Skeletal muscle cell (primary cell): ENCODE results near the gene ZYG11B.
A peak's percentile ranks its signal among the peaks of the same experiment; 100 is the strongest.
"Not testable (repeated sequence)": the region's sequence is repeated elsewhere in the genome, so short reads cannot be mapped to it uniquely, and the experiment has no call there.

Experiments used
- DNase-seq: peaks from one replicate; pipeline ENCODE4 v3.0.0-alpha.2; 2010; ENCODE audit warnings: low read depth
- H3K4me3 ChIP-seq: 2 replicates; pipeline ENCODE4 v1.5.1; 2011; ENCODE audit warnings: low read depth, mild to moderate bottlenecking, control low read depth, low read length, moderate library complexity

The ZYG11B gene

GRCh38 chr1:52726265-52727113 lies at the start of gene ZYG11B:
TSS of gene ZYG11B (plus strand) at chr1:52726453. CDS start at chr1:52726654, 201 bp downstream.
- H3K4me3 ChIP-seq: peak within 1 kb of the TSS; percentile 94
- DNase-seq: peak; percentile 47

GRCh38 chr1:52677076-52677806 lies 49.0 kb upstream of the ZYG11B start:
- H3K4me3 ChIP-seq: no peak overlapping the region
- no peak for DNase-seq

DNA sequence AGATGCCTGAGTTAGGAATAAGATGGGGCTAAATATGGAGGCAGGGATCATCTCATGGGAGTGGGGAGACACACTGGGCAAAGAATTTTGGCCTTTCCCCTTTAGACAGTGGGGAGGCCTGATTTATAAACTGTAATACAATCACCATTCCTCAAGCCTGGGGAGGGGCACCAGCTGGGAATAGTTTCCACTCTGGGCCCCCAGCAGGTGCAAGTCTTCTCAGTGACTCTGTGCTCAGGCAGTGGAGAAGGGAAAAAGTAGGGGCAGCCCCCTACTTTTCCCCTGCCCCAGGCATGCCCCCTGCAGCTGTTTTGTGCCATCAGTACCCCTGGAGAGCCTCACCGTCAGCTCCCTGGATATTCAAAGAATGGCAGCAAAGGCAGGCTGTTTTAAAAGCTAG lies 47.2 kb upstream of the ZYG11B start:
- DNase-seq: no peak
- H3K4me3 ChIP-seq: no peak overlapping the region

GRCh38 chr1:52679498-52679897 lies 46.8 kb upstream of the ZYG11B start:
- H3K4me3 ChIP-seq: no peak overlapping the region
- DNase-seq: no peak

GRCh38 chr1:52680353-52680752 lies 45.9 kb upstream of the ZYG11B start:
- DNase-seq: no peak
- H3K4me3 ChIP-seq: no peak overlapping the region

DNA sequence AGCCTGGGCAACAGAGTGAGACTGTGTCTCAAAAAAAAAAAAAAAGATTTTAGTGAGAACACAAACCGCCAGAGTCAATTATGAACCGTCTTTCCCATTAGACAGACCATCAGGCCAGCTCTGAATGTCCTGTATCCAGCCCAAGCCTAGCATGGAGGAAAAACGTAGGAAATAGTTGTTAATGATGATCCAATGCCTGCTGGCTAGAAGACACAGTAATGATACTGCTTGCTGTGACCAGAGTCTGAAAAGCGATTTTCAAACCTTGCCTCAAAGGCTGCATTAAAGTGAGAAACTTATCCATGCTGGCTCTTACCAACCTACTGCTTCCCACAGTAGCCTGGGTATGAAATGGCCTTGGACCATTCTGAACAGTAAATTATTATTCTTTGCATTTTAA lies 45.1 kb upstream of the ZYG11B start:
- H3K4me3 ChIP-seq: no peak overlapping the region
- no peak for DNase-seq

DNA sequence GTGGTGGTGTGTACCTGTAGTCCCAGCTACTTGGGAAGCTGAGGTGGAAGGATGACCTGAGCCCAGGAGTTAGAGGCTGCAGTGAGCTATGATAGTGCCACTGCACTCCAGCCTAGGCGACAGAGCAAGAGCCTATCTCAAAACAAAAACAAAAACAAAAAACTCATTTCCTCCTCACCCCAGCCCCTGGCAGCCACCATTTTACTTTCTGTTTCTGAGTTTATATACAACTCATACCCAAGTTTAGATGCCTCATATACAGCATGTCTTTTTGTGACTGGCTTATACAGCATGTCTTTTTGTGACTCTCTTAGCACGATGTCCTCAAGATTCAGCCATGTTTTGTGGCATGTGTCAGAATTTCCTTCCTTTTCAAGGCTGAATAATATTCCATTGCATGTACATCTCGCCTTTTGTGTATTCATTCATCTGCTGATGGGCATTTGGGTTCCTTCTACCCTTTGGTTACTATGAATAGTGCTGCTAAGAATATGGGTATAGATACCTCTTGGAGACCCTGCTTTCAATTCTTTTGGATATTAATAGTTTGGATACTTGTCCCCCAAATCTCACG lies 42.8 kb upstream of the ZYG11B start:
- no peak for DNase-seq
- no peak overlapping the region for H3K4me3 ChIP-seq

GRCh38 chr1:52684545-52684944 lies 41.7 kb upstream of the ZYG11B start:
- H3K4me3 ChIP-seq: no peak overlapping the region
- DNase-seq: no peak

GRCh38 chr1:52686261-52686751 lies 39.9 kb upstream of the ZYG11B start:
- DNase-seq, H3K4me3 ChIP-seq: not testable (repeated sequence)

DNA sequence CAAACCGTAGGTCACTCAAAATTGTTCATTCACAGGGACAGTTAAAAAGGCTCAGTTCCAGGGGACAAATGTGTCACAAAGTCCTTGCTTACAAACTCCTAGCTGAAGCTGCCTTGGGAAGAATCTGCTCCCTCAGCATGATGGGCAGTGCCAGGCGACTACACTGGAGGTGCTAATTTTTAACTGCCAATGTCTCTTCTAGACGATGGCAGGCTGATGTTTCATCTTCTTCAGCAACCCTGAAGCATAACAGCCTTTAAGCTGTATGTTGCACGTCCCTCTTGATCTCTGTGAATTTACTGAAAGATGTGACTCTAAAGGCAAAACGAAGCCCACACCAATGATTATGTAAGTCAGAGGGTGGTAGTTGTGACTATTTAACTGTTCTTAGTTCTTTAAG lies 39.4 kb upstream of the ZYG11B start:
- DNase-seq: no peak
- H3K4me3 ChIP-seq: no peak overlapping the region

DNA sequence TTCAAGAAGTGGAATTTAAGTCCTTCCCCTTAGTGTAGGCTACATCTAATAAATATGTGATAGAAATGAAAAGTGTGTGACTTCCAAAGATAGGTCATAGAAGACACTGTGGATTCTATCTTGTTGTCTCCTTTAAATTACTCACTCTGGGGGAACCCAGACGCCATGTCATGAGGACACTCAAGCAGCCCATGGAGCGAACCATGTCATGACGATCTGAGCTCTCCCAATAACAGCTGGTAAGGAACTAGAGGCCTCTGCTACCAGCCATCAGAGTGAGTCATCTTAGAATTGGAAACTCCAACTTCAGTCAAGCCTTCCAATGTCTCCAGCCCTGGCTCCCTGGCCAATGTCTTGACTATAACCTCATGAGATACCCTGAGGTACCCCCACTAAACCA lies 34.4 kb upstream of the ZYG11B start:
- no peak for DNase-seq
- H3K4me3 ChIP-seq: no peak overlapping the region

- H3K4me3 ChIP-seq: no peak overlapping the region
- no peak for DNase-seq
Measured at GRCh38 chr1:52692697-52693096, 33.6 kb upstream of the ZYG11B start.

DNA sequence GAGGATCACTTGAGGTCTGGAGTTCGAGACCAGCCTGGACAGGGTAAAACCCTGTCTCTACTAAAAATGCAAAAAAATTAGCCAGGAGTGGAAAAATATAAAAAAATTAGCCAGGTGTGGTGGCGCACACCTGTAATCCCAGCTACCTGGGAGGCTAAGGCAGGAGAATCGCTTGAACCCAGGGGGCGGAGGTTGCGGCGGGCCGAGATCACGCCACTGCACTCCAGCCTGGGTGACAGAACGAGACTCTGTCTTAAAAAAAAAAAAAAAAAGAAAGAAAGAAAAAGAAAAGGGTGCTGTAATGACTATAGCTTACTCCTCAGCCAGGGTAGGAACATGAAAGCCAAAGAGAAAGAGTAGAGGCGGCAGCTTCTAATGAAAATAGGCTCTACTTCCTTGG lies 32.9 kb upstream of the ZYG11B start:
- DNase-seq, H3K4me3 ChIP-seq: not testable (repeated sequence)

GRCh38 chr1:52693843-52694242 lies 32.4 kb upstream of the ZYG11B start:
- DNase-seq: no peak
- no peak overlapping the region for H3K4me3 ChIP-seq

DNA sequence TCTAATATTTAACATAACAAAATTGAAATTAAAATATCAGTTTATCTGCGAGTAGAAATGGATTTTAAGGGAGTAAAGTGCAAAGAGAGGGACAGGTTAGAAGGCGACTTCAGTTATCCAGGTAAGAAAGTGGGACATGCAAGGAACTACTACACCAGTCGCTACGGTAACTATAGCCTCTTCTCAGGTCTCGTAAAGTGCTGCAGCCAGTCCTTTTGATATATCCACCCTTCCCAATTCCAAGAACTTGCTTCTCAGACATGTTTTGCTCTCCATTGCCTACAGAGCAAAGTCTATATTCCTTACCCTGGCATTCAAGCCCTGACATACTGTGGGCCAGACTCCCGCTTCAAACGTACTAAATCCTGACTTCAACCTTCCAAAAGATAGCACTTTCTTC lies 30.6 kb upstream of the ZYG11B start:
- DNase-seq: no peak
- no peak overlapping the region for H3K4me3 ChIP-seq

- H3K4me3 ChIP-seq: peak within 1 kb of the TSS; percentile 74
- DNase-seq: no peak
Measured at GRCh38 chr1:52697795-52698674, 28.2 kb upstream of the ZYG11B start, which contains the start of gene COA7. TSS of gene COA7 (minus strand) at chr1:52698347. CDS start at chr1:52698326, 21 bp downstream.

- peak overlapping the region; percentile 46 for H3K4me3 ChIP-seq
- no peak for DNase-seq
Measured at GRCh38 chr1:52702886-52703787, 23.1 kb upstream of the ZYG11B start.

DNA sequence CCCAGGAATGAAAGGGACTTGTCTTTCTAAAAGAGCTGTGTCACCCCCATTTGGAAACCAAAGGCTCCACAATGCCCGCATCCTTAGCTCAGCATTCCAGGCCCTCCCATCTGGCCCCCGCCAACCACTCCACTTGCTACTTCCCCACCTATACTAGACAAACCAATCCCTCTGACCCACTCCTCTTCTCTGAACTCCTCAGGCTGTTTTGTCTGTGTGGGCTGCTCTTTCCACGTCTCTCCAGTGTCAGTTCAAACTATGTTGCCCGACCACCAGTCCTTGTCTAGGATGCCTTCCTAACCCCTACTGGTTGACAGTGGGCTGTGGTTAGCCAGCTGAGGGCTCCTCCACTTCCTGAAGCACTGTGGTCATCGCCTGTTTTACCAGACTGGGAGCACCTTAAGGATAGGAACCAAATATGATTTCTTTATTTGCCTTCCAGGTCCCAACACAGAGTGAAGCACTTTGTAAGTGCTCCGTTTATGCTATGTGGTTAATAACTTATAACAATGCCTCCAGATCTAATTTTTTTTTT lies 20.1 kb upstream of the ZYG11B start:
- DNase-seq: no peak
- H3K4me3 ChIP-seq: no peak overlapping the region
